ENCODE measurements around the gene DAPK3.
"Not testable (repeated sequence)": the region's sequence is repeated elsewhere in the genome, so short reads cannot be mapped to it uniquely, and the experiment has no call there.

- TF ChIP-seq CTCF, POLR2A (IDR thresholded peaks at IDR 0.05): not testable (repeated sequence)
These were observed 29.9 kb upstream of the DAPK3 start for GRCh38 chr19:4000798-4001197.
